GM19452 (cell line): Measurements from ENCODE around the gene PTPRM.

Experiments used
- ATAC-seq: cut with Tn5 transposase; IDR thresholded peaks from one replicate; pipeline ENCODE4 v1.9.1; 2021; ENCODE audit not compliant: unreplicated experiment

Gene PTPRM

DNA sequence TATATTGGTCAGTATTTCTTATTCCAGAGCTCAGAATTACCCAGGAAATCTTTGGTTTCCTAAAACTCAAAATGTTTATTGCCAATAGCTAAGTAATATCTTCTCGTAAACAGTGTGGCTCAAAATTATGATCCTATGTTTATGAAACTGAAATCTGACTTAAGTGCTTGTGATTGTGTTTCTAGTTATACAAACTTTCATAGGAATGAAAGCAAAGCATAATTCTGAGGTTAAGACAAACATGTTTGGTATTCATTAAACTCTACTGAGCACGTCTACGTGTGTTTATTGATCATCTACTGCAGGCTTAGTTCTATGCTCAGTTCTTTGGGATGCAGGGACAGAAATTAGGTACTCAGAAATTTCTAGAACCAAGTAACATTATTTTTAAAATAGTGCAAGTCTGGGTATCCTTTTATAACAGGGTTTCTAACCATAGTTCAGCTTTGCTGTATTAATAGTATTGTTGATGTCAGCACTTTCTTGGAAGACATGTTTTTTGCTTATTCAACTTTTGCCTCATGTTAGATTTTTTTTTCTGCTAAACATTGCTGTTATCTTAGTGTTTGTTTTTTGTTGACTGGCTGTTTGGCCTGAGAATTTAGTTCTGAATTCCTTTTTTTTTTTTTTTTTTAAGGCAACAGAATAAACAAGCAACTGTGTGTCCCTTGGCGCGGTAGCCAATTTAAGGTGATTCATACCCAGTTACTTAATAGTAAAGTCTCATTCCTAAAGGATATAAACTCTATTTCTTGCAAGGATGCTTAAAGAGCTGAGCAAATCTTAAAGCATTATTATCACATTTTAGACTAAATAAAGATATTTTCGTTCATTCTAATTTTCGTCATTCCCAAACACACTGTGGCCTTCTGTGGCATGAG is 31.3 kb downstream of the PTPRM start:
- no peak for ATAC-seq

DNA sequence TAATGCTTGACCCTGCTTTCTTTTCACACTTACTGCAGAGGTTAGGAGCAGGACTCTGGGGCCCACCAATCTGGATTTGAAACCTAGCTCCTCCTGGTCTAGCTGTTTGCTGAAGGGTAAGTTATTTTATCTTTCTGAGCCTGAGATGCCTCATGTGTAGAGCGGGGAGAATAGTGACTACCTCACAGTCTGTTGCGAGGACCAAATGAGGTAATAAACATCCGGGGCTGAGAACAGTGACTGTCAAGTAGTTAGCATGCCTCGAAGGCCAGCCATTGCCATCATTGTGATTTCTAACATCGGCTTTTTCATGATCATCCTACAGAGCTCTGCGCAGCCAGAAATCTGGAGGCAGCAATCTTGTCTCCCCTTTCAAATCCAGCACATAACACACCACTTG is 32.9 kb downstream of the PTPRM start:
- no peak for ATAC-seq

GRCh38 chr18:7600528-7601245 is 33.6 kb downstream of the PTPRM start:
- no peak for ATAC-seq

- ATAC-seq: no peak
These were observed 34.1 kb downstream of the PTPRM start for GRCh38 chr18:7601246-7601615.

DNA sequence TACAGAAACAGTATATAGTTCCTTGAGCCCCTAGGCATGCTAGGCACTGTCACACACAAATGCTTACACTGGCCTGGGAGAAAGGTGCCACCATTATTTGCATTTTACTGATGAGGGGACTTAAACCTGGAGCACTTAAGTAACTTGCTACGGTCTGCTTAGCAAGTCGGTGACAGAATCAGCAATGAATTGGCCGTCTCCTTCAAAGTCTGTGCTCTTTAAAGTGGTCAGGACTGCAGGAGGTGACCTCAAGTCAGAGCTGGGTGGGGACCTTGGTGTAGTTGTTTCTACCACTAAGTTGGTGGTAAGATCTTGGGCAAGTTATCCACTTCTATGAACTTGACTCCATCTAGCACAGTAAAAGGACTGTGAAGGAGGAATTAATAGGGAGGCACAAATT is 34.8 kb downstream of the PTPRM start:
- ATAC-seq: no peak

DNA sequence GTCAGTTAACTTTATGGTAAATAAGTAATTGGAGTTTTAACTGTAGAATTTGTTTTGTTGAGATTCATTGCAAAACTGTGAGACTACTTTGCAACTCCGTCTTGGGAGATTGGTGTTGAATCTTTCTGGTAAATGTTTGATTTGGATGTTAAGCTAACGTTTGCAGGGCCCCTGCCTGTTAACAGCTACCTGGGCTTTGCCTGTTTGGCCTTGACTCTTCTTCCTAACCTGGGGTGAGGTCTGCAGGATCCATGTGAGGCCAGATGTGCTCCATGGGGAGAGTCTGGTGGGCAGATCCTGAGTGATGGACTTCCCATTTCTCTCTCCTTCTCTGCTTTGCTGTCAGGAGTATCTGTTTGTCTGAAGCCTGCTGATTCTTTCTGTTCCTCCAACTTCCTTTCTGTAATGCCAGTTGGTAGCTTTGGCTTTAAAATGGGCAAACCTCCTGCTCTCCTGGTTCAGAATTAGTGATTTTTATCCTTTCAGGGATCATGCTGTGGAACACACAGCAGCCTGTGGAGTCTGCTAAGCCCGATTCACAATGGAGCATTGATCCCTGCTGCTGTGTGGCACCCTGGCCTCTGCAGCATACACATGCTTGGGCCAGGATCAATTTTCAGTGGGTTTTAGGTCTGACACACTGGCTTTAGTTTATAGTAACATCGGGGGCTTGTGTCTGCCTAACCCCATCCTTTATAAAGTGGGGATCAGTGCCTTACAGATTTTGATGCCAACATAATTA is 36.3 kb downstream of the PTPRM start:
- ATAC-seq: no peak

GRCh38 chr18:7604361-7604760 is 37.2 kb downstream of the PTPRM start:
- ATAC-seq: no peak

DNA sequence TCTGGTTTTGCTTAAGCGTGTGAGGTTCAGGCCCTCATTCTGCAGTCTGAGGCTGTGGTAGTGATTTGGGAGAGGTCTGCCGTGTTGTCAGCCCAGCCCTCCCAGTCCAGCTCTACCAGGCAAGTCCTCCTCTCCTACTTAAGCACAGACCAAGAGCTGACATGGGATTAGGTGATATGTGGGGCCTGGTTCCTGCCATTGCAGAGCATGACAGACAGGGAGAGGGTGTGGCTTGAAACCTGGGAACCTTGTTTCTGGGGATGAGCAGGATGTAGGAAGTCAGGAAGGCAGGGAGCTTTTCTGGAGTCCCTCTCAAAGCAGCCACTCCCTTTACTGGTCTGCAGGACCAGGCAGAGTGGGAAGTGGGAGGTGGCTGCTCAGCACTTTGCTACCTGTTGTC is 38.6 kb downstream of the PTPRM start:
- ATAC-seq: no peak

DNA sequence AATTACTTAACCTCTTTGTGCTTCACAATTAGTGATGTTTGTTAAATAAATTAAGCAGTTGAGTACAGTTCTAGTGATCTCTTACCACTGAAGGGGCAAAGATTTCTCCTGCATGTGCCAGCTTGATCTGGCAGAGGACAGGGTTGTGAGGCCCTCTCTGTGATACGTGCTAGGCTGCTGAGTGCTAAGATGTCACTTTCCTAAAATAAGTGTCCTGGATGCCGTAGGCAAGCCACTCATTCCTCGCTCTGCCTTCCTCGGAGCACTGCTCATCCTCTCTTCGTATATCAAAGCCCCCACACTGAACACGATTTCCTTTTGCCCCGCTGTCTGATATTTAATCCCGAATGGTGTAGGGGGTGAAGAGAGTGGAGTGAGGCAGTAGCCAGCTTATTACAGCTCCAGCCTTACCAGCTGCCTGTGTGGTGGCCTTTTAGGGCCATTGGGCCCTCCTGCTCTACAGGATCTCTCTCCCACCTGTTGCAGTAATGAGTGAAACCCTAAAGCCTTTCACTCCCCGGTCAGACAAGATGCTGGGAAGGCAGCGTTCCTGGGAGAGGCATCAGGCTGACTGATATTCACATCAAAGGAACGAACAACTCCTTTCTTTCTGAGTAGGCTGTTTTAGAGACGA is 40.5 kb downstream of the PTPRM start:
- no peak for ATAC-seq

GRCh38 chr18:7608174-7608550 is 41.0 kb downstream of the PTPRM start:
- ATAC-seq: no peak

- no peak for ATAC-seq
These were observed 41.7 kb downstream of the PTPRM start for GRCh38 chr18:7608781-7609201.

- no peak for ATAC-seq
These were observed 42.5 kb downstream of the PTPRM start for GRCh38 chr18:7609617-7610016.

DNA sequence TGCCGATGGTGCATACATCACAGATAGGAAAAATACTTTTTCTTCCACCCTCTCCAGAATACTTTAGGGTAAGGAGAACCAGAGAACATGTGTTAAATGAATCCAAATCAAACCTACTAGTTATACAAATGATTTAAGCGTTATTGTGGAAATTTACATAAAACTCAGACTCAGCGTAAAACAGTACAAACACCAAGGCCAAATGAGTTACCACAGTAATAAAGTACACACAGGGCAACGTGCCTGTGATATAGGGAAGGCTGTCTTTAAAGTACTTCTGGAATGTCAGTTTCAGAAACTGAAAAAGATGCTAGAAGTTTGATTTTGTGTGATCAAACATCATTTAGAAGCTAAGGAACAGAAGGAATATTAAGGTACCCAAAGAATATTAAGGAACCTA is 46.9 kb downstream of the PTPRM start:
- ATAC-seq: no peak

DNA sequence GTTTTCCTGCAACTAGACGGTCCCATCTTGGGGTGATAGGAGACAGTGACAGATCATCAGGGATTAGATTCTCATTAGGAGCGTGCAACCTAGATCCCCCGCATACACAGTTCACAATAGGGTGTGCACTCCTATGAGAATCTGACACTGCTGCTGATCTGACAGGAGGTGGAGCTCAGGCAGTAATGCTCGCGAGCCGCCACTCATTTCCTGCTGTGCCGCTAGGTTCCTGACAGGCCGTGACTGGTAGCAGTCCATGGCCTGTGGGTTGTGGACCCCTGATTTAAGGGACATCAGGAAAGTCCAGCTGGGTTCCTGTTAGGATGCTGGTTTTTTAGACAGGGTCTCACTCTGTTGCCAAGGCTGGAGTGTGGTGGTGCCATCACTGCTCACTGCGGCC is 48.7 kb downstream of the PTPRM start:
- ATAC-seq: no peak

DNA sequence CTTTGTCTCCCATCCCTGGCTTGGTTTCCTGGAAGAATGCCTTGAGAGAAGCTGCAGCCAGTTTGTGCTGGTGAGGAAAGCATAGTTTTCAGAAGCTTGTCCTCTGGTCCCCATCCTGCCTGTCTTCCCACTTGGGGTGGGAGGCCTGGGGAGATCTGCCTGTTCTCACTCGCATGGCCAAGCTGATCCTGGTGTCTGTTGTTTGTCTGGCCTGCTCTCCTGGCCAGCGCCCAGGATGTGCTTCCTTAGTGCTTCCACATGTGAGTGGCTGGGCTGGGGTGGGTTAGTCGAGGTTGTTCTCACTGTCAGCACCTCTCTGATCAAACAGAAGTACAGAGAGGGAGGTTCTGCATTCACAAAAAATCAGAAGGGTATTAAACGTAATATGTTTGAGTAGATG is 49.5 kb downstream of the PTPRM start:
- no peak for ATAC-seq

- ATAC-seq: no peak
These were observed 50.8 kb downstream of the PTPRM start for GRCh38 chr18:7617738-7618422.

- no peak for ATAC-seq
These were observed 51.9 kb downstream of the PTPRM start for GRCh38 chr18:7618891-7619442.

DNA sequence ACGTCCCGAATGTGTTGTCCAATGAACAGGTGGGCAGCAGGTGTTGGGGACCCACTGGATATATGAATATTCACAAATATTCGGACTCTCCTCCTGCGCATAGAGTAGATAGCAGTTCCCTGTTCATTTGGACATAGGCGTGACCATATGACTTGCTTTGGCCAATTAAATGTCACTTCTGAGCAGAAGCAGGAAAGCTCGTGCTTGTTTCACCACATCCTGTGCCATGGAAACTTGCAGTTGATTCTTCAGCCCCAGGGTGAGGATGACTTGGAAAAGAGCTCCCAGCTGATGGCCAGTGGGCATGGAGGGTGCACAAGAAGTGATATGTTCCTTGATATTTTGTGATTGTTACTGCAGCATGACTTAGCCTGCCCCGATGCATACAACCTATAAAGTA is 52.6 kb downstream of the PTPRM start:
- no peak for ATAC-seq

DNA sequence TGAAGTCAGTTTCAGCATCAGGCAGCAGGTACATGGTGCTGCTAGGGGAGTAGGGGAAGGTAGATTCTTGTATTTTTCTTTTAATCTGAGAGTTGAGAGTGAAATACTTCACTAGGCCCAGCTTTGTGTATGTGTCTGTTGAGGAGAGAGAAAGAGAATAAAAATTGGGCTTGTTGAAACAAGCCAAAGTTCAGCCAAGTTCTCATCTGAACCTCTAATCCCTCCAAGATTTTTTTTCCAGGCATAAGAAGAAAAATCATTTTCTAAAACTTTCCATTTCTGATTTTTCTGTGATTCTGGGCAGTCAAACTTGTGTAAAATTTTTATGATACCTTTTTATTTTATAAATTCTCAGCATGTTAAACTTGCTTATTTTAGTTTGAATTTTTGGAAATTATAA is 55.6 kb downstream of the PTPRM start:
- no peak for ATAC-seq

GRCh38 chr18:7623681-7624080 is 56.6 kb downstream of the PTPRM start:
- ATAC-seq: no peak
